SU-DHL-6 (cell line): Measurements from ENCODE around the gene AANAT.

ENCODE experiments used
- H2AFZ ChIP-seq: fragments of 200-600 bp; sonication (generic); 2 replicates; pipeline ENCODE4 v1.6.1; 2014; ENCODE audit warnings: low read depth, mild to moderate bottlenecking, moderate library complexity, mixed read lengths, antibody characterized with exemption, low read length; ENCODE audit not compliant: severe bottlenecking
- H3F3A ChIP-seq: fragments of 200-600 bp; shearing (Covaris generic); 2 replicates; pipeline ENCODE4 v1.6.0; 2016; ENCODE audit warnings: antibody characterized with exemption, mild to moderate bottlenecking; ENCODE audit not compliant: insufficient read depth
- H3K27ac ChIP-seq: fragments of 200-600 bp; sonication (generic); 2 replicates; pipeline ENCODE4 v1.5.1; 2016; ENCODE audit warnings: low read depth, mild to moderate bottlenecking, low read length, moderate library complexity, mixed read lengths
- H3K27me3 ChIP-seq: fragments of 200-600 bp; sonication (generic), shearing (Covaris generic); 2 replicates; pipeline ENCODE4 v1.6.0; 2014; ENCODE audit warnings: mild to moderate bottlenecking, low read length
- H3K36me3 ChIP-seq: fragments of 200-600 bp; sonication (generic); 2 replicates; pipeline ENCODE4 v1.6.1; 2014; ENCODE audit warnings: mild to moderate bottlenecking, low read length, mixed read lengths
- H3K4me2 ChIP-seq: fragments of 300-600, 200-600 bp; shearing (Covaris generic), sonication (generic); 2 replicates; pipeline ENCODE4 v1.6.0; 2014; ENCODE audit warnings: low read length, low read depth, mild to moderate bottlenecking; ENCODE audit not compliant: poor library complexity, severe bottlenecking
- H3K4me3 ChIP-seq: fragments of 200-600 bp; sonication (generic); 2 replicates; pipeline ENCODE4 v1.5.1; 2014; ENCODE audit warnings: antibody characterized with exemption, low read length, mild to moderate bottlenecking, mixed read lengths; ENCODE audit not compliant: insufficient read depth, poor library complexity, severe bottlenecking
- H3K79me2 ChIP-seq: fragments of 200-600 bp; sonication (generic); 2 replicates; pipeline ENCODE4 v1.6.1; 2014; ENCODE audit warnings: mild to moderate bottlenecking, low read length, moderate library complexity; ENCODE audit not compliant: insufficient read depth
- H3K9ac ChIP-seq: fragments of 200-600 bp; sonication (generic); 2 replicates; pipeline ENCODE4 v1.7.0; 2014; ENCODE audit warnings: mild to moderate bottlenecking, low read length
- H3K9me2 ChIP-seq: fragments of 200-600 bp; sonication (generic); replicated peaks from 2 replicates; pipeline ENCODE4 v1.6.1; 2014; ENCODE audit warnings: low read length; ENCODE audit not compliant: insufficient read depth
- H3K9me3 ChIP-seq: fragments of 200-600 bp; sonication (generic); 2 replicates; pipeline ENCODE4 v1.6.1; 2014; ENCODE audit warnings: low read length, mixed read lengths; ENCODE audit not compliant: insufficient read depth
- H4K20me1 ChIP-seq: fragments of 200-600 bp; sonication (generic); 2 replicates; pipeline ENCODE4 v1.6.1; 2014; ENCODE audit warnings: low read depth, mild to moderate bottlenecking, antibody characterized with exemption, low read length, moderate library complexity, mixed read lengths
- EZH2phosphoT487 ChIP-seq: fragments of 200-600 bp; sonication (generic), shearing (Covaris generic); conservative IDR thresholded peaks from 2 replicates; pipeline ENCODE4 v1.6.1; 2018; ENCODE audit warnings: mild to moderate bottlenecking, antibody characterized with exemption, low read length, moderate library complexity, mixed read lengths
- TF ChIP-seq, protein P1 (sequence below): fragments of 200-600 bp; sonication (generic); IDR thresholded peaks from one replicate; pipeline ENCODE4 v1.5.1; 2017; ENCODE audit warnings: antibody characterized with exemption, mild to moderate bottlenecking, low read length, moderate library complexity; ENCODE audit not compliant: insufficient read depth, poor library complexity, severe bottlenecking

AANAT gene

GRCh38 chr17:76496464-76496863, 29.1 kb downstream of the AANAT start:
- H3K27ac ChIP-seq, result peak overlapping the region; percentile 28; the same call in 1 of the 2 replicates
- peaks cover 35% of the 10 kb centered on the region for H3K79me2 ChIP-seq
- no peak overlapping the region for H3K4me2 ChIP-seq

DNA sequence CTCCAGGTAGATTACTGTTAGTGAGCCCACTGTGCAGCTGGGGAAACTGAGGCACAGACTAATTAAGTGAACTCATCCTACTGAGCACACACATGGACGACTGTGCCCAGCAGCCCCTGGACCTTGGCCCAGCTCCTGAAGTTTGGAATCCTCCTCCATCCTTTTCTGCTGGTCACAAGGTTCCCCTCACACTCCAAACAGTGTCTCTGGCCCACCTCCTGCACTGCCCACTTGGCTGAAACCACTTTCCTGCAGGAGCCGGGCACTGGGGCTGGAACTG, 30.2 kb downstream of the AANAT start:
- Histone ChIP-seq H3K79me2 (peaks cover 35% of the 10 kb centered on the region), H3K9me3 (no peaks in the 10 kb centered on the region), H3K36me3 (no peaks in the 10 kb centered on the region), H2AFZ (no peak overlapping the region), H3K27me3 (no peaks in the 10 kb centered on the region), H4K20me1 (no peaks in the 10 kb centered on the region), H3K27ac (peak overlapping the region; percentile 39; the same call in 1 of the 2 replicates), H3F3A (peaks cover 19% of the 10 kb centered on the region), H3K9me2 (no peaks in the 10 kb centered on the region), H3K4me2 (peak overlapping the region; percentile 9), H3K4me3 (no peak overlapping the region), H3K9ac (no peak overlapping the region)
- TF ChIP-seq, protein P1, sequence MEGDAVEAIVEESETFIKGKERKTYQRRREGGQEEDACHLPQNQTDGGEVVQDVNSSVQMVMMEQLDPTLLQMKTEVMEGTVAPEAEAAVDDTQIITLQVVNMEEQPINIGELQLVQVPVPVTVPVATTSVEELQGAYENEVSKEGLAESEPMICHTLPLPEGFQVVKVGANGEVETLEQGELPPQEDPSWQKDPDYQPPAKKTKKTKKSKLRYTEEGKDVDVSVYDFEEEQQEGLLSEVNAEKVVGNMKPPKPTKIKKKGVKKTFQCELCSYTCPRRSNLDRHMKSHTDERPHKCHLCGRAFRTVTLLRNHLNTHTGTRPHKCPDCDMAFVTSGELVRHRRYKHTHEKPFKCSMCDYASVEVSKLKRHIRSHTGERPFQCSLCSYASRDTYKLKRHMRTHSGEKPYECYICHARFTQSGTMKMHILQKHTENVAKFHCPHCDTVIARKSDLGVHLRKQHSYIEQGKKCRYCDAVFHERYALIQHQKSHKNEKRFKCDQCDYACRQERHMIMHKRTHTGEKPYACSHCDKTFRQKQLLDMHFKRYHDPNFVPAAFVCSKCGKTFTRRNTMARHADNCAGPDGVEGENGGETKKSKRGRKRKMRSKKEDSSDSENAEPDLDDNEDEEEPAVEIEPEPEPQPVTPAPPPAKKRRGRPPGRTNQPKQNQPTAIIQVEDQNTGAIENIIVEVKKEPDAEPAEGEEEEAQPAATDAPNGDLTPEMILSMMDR, result no peak
- no peak for TF ChIP-seq EZH2phosphoT487

More at GRCh38 chr17:76496464-76496863, 29.1 kb downstream of the AANAT start:
- Histone ChIP-seq H3K9ac (no peak overlapping the region), H3K9me3 (no peaks in the 10 kb centered on the region), H2AFZ (no peak overlapping the region), H3K9me2 (no peaks in the 10 kb centered on the region), H3K4me3 (no peak overlapping the region), H3K27me3 (no peaks in the 10 kb centered on the region), H3F3A (peaks cover 29% of the 10 kb centered on the region), H4K20me1 (no peaks in the 10 kb centered on the region), H3K36me3 (no peaks in the 10 kb centered on the region)
- TF ChIP-seq, protein P1, result no peak
- no peak for TF ChIP-seq EZH2phosphoT487

- peaks cover 35% of the 10 kb centered on the region for H3K79me2 ChIP-seq
- no peak overlapping the region for H2AFZ ChIP-seq
- peak overlapping the region; percentile 96; the same call in 1 of the 2 replicates for H3K9ac ChIP-seq
- no peak for TF ChIP-seq EZH2phosphoT487
- TF ChIP-seq, protein P1, result no peak
- H3K9me2 ChIP-seq, result no peaks in the 10 kb centered on the region
- H3K9me3 ChIP-seq, result no peaks in the 10 kb centered on the region
- peak overlapping the region; percentile 88 for H3K4me2 ChIP-seq
- no peaks in the 10 kb centered on the region for H3K27me3 ChIP-seq
- H4K20me1 ChIP-seq, result no peaks in the 10 kb centered on the region
- no peak overlapping the region for H3K4me3 ChIP-seq
- peak overlapping the region; percentile 66 for H3K27ac ChIP-seq
- peaks cover 13% of the 10 kb centered on the region; the same call in 1 of the 2 replicates for H3F3A ChIP-seq
- H3K36me3 ChIP-seq, result no peaks in the 10 kb centered on the region
Measured at GRCh38 chr17:76497979-76498875, 30.8 kb downstream of the AANAT start.
